ENCODE measurements around the gene JAG2.

DNA sequence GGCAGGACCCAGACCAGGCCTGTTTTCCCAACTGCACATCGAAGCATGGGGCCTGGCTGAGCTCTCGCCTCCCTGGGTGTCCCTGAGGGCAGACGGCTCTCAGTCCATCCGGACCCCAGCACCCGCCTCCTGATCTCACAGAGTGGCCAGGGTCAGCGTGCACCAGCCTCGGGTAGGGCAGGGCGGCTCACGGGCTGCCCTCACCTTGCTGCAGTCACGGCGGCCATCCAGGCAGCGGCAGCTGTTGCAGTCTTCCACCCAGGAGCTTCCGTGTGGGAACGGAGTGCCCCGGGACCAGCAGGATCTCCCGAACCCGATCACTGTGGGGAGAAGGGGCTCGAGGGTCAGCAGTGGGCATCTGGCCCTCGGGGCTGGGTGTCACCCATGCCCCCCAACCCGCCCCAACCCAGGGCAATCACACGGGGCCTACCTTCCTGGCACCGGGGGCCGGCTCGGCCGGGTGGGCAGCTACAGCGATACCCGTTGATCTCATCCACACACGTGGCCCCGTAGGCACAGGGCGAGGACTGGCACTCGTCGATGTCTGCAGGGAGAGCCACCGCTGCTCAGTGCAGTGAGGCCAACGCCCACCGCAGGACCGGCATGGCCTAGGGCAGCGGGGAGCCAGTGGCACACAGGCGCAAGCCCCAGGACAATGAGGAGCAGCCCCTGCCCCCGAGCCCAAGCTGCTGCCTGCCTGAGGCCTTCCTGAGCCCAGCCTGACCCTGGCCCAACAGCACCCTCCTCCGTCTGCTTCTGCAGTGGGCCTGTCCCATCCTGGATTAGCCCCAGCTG is 22.2 kb downstream of the JAG2 start:
- TF ChIP-seq, protein P1, sequence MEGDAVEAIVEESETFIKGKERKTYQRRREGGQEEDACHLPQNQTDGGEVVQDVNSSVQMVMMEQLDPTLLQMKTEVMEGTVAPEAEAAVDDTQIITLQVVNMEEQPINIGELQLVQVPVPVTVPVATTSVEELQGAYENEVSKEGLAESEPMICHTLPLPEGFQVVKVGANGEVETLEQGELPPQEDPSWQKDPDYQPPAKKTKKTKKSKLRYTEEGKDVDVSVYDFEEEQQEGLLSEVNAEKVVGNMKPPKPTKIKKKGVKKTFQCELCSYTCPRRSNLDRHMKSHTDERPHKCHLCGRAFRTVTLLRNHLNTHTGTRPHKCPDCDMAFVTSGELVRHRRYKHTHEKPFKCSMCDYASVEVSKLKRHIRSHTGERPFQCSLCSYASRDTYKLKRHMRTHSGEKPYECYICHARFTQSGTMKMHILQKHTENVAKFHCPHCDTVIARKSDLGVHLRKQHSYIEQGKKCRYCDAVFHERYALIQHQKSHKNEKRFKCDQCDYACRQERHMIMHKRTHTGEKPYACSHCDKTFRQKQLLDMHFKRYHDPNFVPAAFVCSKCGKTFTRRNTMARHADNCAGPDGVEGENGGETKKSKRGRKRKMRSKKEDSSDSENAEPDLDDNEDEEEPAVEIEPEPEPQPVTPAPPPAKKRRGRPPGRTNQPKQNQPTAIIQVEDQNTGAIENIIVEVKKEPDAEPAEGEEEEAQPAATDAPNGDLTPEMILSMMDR (IDR thresholded peaks at IDR 0.05; ENCODE audit: insufficient read depth, low read length), result no peak
- no peak for TF ChIP-seq POLR2AphosphoS5 (IDR thresholded peaks at IDR 0.05; ENCODE audit: low read depth)
- TF ChIP-seq SPI1 (IDR thresholded peaks at IDR 0.05; ENCODE audit: borderline replicate concordance, low read depth), result no peak
- TF ChIP-seq, protein P2, sequence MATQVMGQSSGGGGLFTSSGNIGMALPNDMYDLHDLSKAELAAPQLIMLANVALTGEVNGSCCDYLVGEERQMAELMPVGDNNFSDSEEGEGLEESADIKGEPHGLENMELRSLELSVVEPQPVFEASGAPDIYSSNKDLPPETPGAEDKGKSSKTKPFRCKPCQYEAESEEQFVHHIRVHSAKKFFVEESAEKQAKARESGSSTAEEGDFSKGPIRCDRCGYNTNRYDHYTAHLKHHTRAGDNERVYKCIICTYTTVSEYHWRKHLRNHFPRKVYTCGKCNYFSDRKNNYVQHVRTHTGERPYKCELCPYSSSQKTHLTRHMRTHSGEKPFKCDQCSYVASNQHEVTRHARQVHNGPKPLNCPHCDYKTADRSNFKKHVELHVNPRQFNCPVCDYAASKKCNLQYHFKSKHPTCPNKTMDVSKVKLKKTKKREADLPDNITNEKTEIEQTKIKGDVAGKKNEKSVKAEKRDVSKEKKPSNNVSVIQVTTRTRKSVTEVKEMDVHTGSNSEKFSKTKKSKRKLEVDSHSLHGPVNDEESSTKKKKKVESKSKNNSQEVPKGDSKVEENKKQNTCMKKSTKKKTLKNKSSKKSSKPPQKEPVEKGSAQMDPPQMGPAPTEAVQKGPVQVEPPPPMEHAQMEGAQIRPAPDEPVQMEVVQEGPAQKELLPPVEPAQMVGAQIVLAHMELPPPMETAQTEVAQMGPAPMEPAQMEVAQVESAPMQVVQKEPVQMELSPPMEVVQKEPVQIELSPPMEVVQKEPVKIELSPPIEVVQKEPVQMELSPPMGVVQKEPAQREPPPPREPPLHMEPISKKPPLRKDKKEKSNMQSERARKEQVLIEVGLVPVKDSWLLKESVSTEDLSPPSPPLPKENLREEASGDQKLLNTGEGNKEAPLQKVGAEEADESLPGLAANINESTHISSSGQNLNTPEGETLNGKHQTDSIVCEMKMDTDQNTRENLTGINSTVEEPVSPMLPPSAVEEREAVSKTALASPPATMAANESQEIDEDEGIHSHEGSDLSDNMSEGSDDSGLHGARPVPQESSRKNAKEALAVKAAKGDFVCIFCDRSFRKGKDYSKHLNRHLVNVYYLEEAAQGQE (IDR thresholded peaks at IDR 0.05; ENCODE audit: insufficient replicate concordance, low read depth), result no peak

Data from HL-60 (cell line).